Cortex of kidney (tissue), 1 donor: ENCODE data around the gene MORC3.
"Not testable (repeated sequence)": the region's sequence is repeated elsewhere in the genome, so short reads cannot be mapped to it uniquely, and the experiment has no call there.

Experiments used
- DNase-seq: peaks from one replicate; lab custom pipeline; 2025; lab: John Stamatoyannopoulos, UW

MORC3 gene

DNA sequence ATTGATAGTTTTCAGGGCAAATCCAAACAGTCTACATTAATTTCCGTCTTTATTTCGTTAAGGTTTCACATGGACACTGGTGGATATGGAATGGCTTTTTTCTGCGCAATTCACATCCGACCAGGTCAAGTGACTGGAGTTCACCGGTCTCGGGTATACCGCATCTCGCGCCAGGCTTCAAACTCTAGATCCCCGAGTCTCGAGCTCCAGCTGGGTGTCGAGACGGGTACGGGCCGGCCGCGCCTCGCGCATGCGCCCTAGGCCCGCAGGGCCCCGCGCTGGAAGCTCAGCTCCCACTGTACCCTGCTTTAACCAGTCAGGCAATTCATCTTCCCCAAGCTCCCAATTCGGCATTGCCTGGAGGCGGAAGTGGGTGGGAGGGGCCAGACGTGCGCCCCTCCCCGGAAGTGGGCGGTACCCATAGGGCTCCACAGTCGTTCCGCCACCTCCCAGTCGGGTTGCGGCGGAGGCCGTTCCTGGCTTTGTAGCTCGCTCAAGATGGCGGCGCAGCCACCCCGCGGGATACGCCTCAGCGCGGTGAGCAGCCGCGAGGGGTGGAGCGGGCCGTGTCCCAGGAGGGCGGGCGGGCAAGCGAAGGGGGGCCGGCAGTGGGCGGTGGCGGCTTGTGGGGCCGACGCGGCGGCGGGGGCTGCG, at the start of gene MORC3:
Gene MORC3 (plus strand): TSS at position 431 of the 654 bp plus-strand sequence. CDS start 68 bp downstream, at position 499.
- DNase-seq, result peak; percentile 91

DNA sequence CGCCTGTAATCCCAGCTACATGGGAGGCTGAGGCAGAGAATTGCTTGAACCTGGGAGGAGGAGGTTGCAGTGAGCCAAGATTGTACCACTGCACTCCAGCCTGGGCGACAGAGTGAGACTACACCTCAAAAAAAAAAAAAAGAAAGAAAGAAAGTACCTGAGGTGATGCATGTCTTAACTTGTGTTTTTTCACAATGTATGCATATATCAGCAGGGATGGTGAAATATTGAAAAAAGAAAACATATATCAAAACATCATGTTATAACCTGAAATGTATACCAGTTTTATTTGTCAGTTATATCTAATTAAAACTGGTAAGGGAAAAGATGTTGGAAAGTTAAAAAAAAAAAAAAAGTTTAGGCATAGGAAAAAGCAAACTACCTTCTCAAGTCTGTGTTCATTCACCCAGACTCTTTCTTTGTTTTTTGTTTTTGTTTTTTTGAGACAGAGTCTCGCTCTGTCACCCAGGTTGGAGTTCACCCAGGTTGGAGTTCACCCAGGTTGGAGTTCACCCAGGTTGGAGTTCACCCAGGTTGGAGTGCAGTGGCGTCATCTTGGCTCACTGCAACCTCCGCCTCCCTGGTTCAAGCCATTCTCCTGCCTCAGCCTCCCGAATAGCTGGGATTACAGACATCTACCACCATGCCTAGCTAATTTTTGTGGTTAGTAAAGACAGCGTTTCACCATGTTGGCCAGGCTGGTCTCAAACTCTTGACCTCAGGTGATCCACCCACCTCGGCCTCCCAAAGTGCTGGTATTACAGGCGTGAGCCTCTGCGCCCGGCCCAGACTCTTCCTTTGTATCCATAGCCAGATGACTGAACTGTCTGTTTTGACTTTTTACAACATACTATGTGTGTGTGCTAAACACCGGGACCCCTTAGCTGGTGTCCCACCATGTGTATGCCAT, 49.0 kb upstream of the MORC3 start:
- not testable (repeated sequence) for DNase-seq

DNA sequence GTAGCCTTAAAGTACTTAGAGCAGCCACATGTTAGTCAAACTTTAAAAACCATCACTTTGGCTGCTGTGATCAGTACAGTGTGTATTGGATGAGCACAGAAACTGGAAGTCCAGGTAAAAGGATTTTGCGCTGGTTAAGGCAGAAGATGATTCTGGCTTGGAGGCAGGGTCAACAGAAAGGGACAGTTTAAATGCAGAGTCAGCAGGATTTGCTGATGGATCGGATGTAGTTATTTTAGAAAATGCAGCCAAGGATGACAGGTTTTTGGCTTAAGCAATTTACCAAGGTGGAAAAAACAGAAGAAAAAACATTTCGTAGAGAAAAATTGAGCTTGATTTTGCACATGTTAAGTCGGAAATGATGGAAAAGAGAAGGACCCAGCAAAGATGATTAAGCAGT, 45.9 kb upstream of the MORC3 start:
- DNase-seq, result no peak

- no peak for DNase-seq
Observed at GRCh38 chr21:36282568-36283230, 37.3 kb upstream of the MORC3 start.

- not testable (repeated sequence) for DNase-seq
Observed at GRCh38 chr21:36283231-36283622, 36.8 kb upstream of the MORC3 start.

GRCh38 chr21:36288651-36289243, 31.2 kb upstream of the MORC3 start:
- DNase-seq, result no peak

DNA sequence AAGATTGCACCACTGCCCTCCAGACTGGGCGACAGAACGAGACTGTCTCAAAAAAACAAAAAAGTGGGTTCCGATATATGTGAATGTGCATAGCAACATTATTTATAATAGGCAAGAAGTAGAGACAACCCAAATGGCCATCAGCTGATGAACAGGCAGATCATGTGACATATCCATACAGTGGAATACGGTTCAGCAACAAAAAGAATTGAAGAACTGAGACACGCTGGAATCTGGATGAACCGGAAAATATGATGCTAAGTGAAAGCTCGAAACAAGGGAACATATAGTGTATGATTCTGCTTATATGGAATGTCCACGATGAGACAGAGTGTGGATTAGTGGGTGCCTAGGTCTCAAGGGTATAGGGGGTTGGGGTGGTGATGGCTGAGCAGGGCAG, 28.5 kb upstream of the MORC3 start:
- no peak for DNase-seq

DNA sequence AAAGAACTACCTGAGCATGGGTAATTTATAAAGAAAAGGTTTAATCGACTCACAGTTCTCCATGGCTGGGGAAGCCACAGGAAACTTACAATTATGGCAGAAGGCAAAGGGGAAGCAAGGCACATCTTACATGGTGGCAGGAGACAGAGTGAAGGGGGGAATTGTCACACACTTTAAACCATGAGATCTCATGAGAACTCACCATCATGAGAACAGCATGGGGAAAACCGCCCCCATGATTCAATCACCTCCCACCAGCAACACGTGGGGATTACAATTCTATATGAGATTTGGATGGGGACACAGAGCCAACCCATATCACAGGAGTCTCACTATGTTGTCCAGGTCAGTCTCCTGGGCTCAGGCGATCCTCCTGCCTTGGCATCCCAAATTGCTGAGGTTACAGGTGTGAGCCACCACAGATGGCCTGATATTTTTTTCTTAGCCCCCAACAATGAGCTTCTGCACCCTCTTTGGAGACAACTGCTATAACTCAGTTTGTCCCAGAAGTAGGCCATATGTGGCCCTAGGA, 22.5 kb upstream of the MORC3 start:
- DNase-seq, result no peak

- no peak for DNase-seq
Observed at GRCh38 chr21:36297938-36298572, 21.9 kb upstream of the MORC3 start.

DNA sequence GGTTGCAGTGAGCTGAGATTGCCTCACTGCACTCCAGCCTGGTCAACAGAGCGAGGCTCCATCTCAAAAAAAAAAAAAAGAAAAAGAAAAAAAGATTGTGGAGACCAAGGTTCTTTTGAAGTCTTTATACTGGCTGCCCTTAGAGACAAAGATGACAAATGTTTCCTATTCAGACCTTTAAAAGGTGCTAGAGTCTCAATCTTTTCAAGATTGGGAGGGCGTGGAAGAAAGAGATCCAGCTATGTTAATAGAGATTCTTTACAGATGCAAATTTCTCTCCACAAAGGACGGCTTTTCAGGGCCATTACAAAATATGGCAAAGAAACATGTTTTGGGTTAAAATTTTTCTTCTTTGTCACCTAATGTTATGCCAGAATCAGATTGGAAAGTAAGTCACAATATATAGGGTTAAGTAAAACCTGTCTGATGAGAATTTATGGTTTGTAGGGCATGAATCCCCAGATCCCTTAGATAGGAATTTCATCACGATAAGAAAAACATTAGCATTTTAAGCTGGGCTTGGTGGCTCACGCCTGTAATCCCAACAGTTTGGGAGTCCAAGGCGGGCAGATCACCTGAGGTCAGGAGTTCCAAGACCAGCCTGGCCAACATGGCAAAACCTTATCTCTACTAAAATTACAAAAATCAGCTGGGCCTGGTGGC, 13.0 kb upstream of the MORC3 start:
- no peak for DNase-seq

GRCh38 chr21:36310016-36310415, 10.0 kb upstream of the MORC3 start:
- no peak for DNase-seq

DNA sequence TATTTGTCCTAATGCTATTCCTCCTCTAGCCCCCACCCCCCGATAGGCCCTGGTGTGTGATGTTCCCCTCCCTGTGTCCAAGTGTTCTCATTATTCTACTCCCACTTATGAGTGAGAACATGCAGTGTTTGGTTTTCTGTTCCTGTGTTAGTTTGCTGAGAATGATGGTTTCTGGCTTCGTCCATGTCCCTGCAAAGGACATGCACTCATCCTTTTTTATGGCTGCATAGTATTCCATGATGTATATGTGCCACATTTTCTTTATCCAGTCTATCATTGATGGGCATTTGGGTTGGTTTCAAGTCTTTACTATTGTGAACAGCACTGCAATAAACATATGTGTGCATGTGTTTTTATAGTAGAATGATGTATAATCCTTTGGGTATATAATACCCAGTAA, 6.6 kb upstream of the MORC3 start:
- DNase-seq, result not testable (repeated sequence)

DNA sequence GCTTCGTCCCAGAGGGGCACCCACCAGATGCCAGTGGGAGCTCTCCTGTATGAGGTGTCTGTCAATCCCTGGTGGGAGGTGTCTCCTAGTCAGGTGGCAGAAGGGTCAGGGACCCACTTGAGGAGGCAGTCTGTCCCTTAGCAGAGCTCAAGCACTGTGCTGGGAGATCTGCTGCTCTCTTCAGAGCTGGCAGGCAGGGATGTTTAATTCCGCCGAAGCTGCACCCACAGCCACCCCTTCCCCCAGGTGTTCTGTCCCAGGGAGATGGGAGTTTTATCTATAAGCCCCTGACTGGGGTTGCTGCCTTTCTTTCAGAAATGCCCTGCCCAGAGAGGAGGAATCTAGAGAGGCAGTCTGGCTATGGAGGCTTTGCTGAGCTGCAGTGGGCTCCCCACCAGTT, 4.0 kb upstream of the MORC3 start:
- not testable (repeated sequence) for DNase-seq

GRCh38 chr21:36316872-36317484, 3.0 kb upstream of the MORC3 start:
- no peak for DNase-seq

DNA sequence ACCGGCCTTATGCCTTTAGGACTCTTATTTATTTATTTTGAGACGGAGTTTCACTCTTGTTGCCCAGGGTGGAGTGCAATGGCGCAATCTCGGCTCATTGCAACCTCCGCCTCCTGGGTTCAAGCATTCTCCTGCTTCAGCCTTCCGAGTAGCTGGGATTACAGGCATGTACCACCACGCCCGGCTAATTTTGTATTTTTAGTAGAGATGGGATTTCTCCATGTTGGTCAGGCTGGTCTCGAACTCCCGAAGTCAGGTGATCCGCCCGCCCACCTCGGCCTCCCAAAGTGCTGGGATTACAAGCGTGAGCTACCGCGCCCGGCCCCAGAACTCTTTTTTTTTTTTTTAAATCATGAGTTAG, 611 bp upstream of the MORC3 start:
- DNase-seq, result not testable (repeated sequence)

GRCh38 chr21:36320421-36321324, 676 bp downstream of the MORC3 start:
- DNase-seq, result no peak

DNA sequence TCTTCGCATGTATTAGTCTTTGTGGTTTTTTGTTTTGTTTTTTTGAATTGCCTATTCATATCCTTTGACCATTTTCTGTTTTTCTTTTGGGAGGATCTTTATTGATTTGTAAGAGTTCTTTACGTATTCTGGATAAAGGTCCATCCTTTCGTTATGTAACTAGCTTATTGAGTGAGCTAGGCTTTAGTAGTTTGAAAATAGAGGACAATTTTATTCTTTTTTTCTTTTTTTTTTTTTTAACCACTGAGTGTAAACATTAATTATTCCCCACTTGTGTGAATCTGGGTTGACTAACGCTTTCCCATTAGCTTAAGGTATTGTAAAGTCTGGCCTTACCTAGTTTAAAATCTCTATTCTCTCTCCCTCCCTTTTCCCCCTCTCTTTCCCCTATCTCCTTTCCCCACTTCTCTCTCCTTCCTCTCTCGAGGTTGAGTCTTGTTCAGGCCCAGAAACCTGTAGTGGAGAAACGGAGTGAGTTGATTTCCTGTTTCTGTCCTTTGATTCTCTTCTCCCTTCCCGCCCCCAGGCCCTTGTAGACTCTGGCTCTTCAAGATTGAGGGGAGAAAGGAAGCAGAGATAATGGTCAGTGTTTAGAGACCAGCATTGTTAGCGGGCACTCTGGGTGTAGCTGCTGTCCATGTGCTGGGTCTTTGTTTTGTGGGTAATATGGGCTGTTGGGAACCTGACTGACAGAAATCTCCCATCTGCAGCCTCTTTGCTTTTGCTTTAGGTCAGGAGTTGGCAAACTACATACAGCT, 1.5 kb downstream of the MORC3 start:
- DNase-seq, result no peak

DNA sequence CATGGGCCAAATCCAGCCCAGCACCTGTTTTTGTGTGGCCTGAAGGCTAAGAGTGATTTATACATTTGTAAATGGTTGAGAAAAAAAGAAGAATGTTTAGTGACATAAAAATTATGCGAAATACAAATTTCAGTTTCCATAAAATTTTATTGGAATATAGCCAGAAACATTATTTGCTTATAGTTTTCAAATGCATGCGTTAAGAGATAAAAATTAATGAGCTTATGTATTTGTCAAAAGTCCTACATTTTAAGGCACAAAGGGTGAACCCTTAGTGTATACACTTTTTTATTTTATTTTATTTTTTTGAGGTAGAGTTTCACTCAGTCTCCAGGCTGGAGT, 2.1 kb downstream of the MORC3 start:
- DNase-seq, result no peak

DNA sequence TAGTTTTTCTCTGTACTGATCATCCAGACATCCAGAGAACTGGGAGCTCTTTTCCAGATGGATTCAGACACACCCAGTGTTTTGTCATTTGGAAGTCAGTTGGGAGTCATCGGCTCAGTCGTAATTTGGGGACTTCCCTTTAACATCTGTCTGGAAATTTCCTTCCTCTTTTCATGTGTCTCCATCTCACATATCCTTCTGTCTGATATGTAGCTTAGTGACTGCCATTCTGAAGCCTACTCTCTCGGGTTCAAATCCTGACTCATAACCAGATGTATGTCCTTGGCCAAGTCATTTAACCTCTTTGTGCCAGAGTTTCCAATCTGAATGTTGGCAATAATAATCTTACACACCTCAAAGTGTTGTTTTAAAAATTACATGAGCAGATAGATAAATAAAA, 3.0 kb downstream of the MORC3 start:
- no peak for DNase-seq
